HG03095 (cell line): ENCODE data around the gene BCL2L15.
"Not testable (repeated sequence)": the region's sequence is repeated elsewhere in the genome, so short reads cannot be mapped to it uniquely, and the experiment has no call there.

ENCODE experiments used
- ATAC-seq: cut with Tn5 transposase; IDR thresholded peaks from one replicate; pipeline ENCODE4 v1.9.1; 2021; ENCODE audit warnings: moderate library complexity; ENCODE audit not compliant: unreplicated experiment

The BCL2L15 gene

GRCh38 chr1:113872219-113872935 is 15.0 kb downstream of the BCL2L15 start:
- ATAC-seq: no peak

- ATAC-seq: peak; percentile 87
These were observed 15.7 kb downstream of the BCL2L15 start, which contains the start of gene PTPN22 for GRCh38 chr1:113871597-113872113. TSS of gene PTPN22 (minus strand) at chr1:113871712.

- no peak for ATAC-seq
These were observed 16.6 kb downstream of the BCL2L15 start for GRCh38 chr1:113870778-113871177.

- no peak for ATAC-seq
These were observed 18.8 kb downstream of the BCL2L15 start for GRCh38 chr1:113868387-113869083.

- ATAC-seq: no peak
These were observed 25.7 kb downstream of the BCL2L15 start for GRCh38 chr1:113861641-113862040.

GRCh38 chr1:113860891-113861290 is 26.5 kb downstream of the BCL2L15 start:
- no peak for ATAC-seq

- peak; percentile 83 for ATAC-seq
These were observed 27.8 kb downstream of the BCL2L15 start for GRCh38 chr1:113859478-113860175.

GRCh38 chr1:113858982-113859381 is 28.4 kb downstream of the BCL2L15 start:
- no peak for ATAC-seq

GRCh38 chr1:113858418-113858817 is 29.0 kb downstream of the BCL2L15 start:
- no peak for ATAC-seq

GRCh38 chr1:113857776-113858175 is 29.6 kb downstream of the BCL2L15 start:
- no peak for ATAC-seq

- ATAC-seq: no peak
These were observed 31.0 kb downstream of the BCL2L15 start for GRCh38 chr1:113856401-113856790.

GRCh38 chr1:113855630-113856400 is 31.6 kb downstream of the BCL2L15 start:
- ATAC-seq: no peak

- no peak for ATAC-seq
These were observed 33.1 kb downstream of the BCL2L15 start for GRCh38 chr1:113854234-113854633.

- ATAC-seq: not testable (repeated sequence)
These were observed 34.7 kb downstream of the BCL2L15 start for GRCh38 chr1:113852694-113853093.

- no peak for ATAC-seq
These were observed 37.1 kb downstream of the BCL2L15 start for GRCh38 chr1:113850127-113850796.

- ATAC-seq: no peak
These were observed 38.3 kb downstream of the BCL2L15 start for GRCh38 chr1:113849072-113849471.

- ATAC-seq: no peak
These were observed 40.9 kb downstream of the BCL2L15 start for GRCh38 chr1:113846391-113847035.

- no peak for ATAC-seq
These were observed 50.8 kb downstream of the BCL2L15 start for GRCh38 chr1:113836534-113836933.

- ATAC-seq: no peak
These were observed 51.6 kb downstream of the BCL2L15 start for GRCh38 chr1:113835686-113836290.
